ENCODE measurements around the gene PCBP3. TPM values are rescaled to one million over a fixed set of nuclear protein-coding genes. Genes with fewer than 3 reads are reported as not detected.
"Not testable (repeated sequence)": the region's sequence is repeated elsewhere in the genome, so short reads cannot be mapped to it uniquely, and the experiment has no call there.

Gene PCBP3
- total and polyA plus RNA-seq, 3 experiments from 2014 or later = 0.31 to 0.38 (median 0.35) TPM

GRCh38 chr21:45849651-45850050 lies 206.1 kb downstream of the PCBP3 start:
- no peak for DNase-seq
- Mint-ChIP-seq H3K4me1 (no peaks in the 10 kb centered on the region), H3K36me3 (no peaks in the 10 kb centered on the region), H3K27ac (no peak overlapping the region), H3K9me3 (no peaks in the 10 kb centered on the region), H3K4me3 (no peak overlapping the region), H3K27me3 (peaks cover 19 to 59% of the 10 kb centered on the region in 2 donors)
- POLR2A ChIA-PET = no interaction called here
- Histone ChIP-seq H3K4me3 (ENCODE audit: low read length) (no peak overlapping the region), H3K4me1 (ENCODE audit: insufficient read depth, low read length) (no peaks in the 10 kb centered on the region), H3K27me3 (ENCODE audit: insufficient read depth, low read length, poor library complexity, severe bottlenecking) (no peaks in the 10 kb centered on the region), H3K27ac (ENCODE audit: low read depth, low read length) (no peak overlapping the region), H3K36me3 (ENCODE audit: insufficient read depth, low read length) (no peaks in the 10 kb centered on the region), H3K9me3 (ENCODE audit: low read length) (no peaks in the 10 kb centered on the region)
- CTCF ChIA-PET = no interaction called here

GRCh38 chr21:45850181-45850580 lies 206.7 kb downstream of the PCBP3 start:
- Mint-ChIP-seq H3K4me3 (no peak overlapping the region), H3K27me3 (peaks cover 19 to 60% of the 10 kb centered on the region in 2 donors), H3K27ac (no peak overlapping the region), H3K4me1 (no peaks in the 10 kb centered on the region), H3K9me3 (no peaks in the 10 kb centered on the region), H3K36me3 (no peaks in the 10 kb centered on the region)
- no peak for DNase-seq
- POLR2A ChIA-PET = no interaction called here
- H3K4me1 ChIP-seq (ENCODE audit: insufficient read depth, low read length) = no peaks in the 10 kb centered on the region
- H3K9me3 ChIP-seq (ENCODE audit: low read length) = no peaks in the 10 kb centered on the region
- H3K36me3 ChIP-seq (ENCODE audit: insufficient read depth, low read length) = no peaks in the 10 kb centered on the region
- H3K27ac ChIP-seq (ENCODE audit: low read depth, low read length) = no peak overlapping the region
- CTCF ChIA-PET = no interaction called here
- no peaks in the 10 kb centered on the region for H3K27me3 ChIP-seq (ENCODE audit: insufficient read depth, low read length, poor library complexity, severe bottlenecking)
- H3K4me3 ChIP-seq (ENCODE audit: low read length) = no peak overlapping the region

DNA sequence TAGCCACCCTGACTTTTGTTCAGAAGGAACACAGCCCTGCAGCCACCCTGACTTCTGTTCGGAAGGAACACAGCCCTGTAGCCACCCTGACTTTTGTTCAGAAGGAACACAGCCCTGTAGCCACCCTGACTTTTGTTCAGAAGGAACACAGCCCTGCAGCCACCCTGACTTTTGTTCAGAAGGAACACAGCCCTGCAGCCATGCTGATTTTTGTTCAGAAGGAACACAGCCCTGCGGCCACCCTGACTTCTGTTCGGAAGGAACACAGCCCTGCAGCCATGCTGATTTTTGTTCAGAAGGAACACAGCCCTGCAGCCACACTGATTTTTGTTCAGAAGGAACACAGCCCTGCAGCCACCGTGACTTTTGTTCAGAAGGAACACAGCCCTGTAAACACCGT lies 208.9 kb downstream of the PCBP3 start:
- CTCF ChIA-PET; H3K4me1 ChIP-seq (ENCODE audit: insufficient read depth, low read length); H3K4me3 ChIP-seq (ENCODE audit: low read length); POLR2A ChIA-PET; H3K27me3 ChIP-seq (ENCODE audit: insufficient read depth, low read length, poor library complexity, severe bottlenecking); H3K36me3 Mint-ChIP-seq; H3K36me3 ChIP-seq (ENCODE audit: insufficient read depth, low read length); H3K9me3 ChIP-seq (ENCODE audit: low read length); H3K27ac Mint-ChIP-seq; H3K4me3 Mint-ChIP-seq; DNase-seq; H3K4me1 Mint-ChIP-seq; H3K27ac ChIP-seq (ENCODE audit: low read depth, low read length); H3K9me3 Mint-ChIP-seq: not testable (repeated sequence)
- peaks cover 17 to 57% of the 10 kb centered on the region in 2 donors for H3K27me3 Mint-ChIP-seq

DNA sequence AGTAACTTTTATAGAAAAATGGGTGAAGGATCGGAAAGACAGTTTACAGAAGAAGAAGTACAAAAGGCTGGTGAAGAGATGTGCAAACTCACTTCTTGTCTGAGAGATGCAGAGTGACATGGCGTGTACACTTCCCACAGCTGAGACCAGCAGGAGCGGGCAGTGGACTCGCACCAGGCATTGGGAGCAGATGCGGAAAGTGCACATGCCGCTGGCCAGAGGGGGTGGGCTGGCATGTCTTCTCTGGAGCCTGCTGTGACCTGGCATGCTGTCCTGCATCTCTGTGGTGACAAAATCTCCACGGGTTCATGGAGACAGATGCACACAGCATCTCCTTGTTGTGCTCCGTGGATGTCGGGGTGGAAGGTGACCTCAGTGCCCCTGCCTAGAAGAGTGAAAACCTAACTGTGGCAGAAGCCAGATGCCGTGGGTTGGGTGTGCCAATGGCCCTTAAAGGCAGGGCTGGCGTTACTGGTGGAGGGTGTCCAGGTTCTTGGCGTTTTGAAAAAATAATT lies 209.4 kb downstream of the PCBP3 start:
- Mint-ChIP-seq H3K36me3 (no peaks in the 10 kb centered on the region), H3K9me3 (no peaks in the 10 kb centered on the region), H3K27ac (no peak overlapping the region), H3K27me3 (peaks cover 13 to 52% of the 10 kb centered on the region in 2 donors), H3K4me3 (no peak overlapping the region), H3K4me1 (no peaks in the 10 kb centered on the region)
- no peaks in the 10 kb centered on the region for H3K27me3 ChIP-seq (ENCODE audit: insufficient read depth, low read length, poor library complexity, severe bottlenecking)
- no peak overlapping the region for H3K4me3 ChIP-seq (ENCODE audit: low read length)
- POLR2A ChIA-PET = no interaction called here
- no peaks in the 10 kb centered on the region for H3K9me3 ChIP-seq (ENCODE audit: low read length)
- DNase-seq = no peak
- no peaks in the 10 kb centered on the region for H3K4me1 ChIP-seq (ENCODE audit: insufficient read depth, low read length)
- H3K36me3 ChIP-seq (ENCODE audit: insufficient read depth, low read length) = no peaks in the 10 kb centered on the region
- no peak overlapping the region for H3K27ac ChIP-seq (ENCODE audit: low read depth, low read length)
- CTCF ChIA-PET = no interaction called here

- no peak overlapping the region for H3K4me3 Mint-ChIP-seq
- no peak overlapping the region for H3K27ac Mint-ChIP-seq
- CTCF ChIA-PET = no interaction called here
- no peaks in the 10 kb centered on the region for H3K4me1 Mint-ChIP-seq
- H3K9me3 Mint-ChIP-seq = no peaks in the 10 kb centered on the region
- H3K4me3 ChIP-seq (ENCODE audit: low read length) = no peak overlapping the region
- H3K36me3 ChIP-seq (ENCODE audit: insufficient read depth, low read length) = no peaks in the 10 kb centered on the region
- peaks cover 9 to 46% of the 10 kb centered on the region in 2 donors for H3K27me3 Mint-ChIP-seq
- no peaks in the 10 kb centered on the region for H3K36me3 Mint-ChIP-seq
- H3K9me3 ChIP-seq (ENCODE audit: low read length) = no peaks in the 10 kb centered on the region
- DNase-seq = no peak
- no peaks in the 10 kb centered on the region for H3K4me1 ChIP-seq (ENCODE audit: insufficient read depth, low read length)
- no peaks in the 10 kb centered on the region for H3K27me3 ChIP-seq (ENCODE audit: insufficient read depth, low read length, poor library complexity, severe bottlenecking)
- POLR2A ChIA-PET = no interaction called here
- H3K27ac ChIP-seq (ENCODE audit: low read depth, low read length) = no peak overlapping the region
Observed at GRCh38 chr21:45853703-45854342, 210.3 kb downstream of the PCBP3 start.

DNA sequence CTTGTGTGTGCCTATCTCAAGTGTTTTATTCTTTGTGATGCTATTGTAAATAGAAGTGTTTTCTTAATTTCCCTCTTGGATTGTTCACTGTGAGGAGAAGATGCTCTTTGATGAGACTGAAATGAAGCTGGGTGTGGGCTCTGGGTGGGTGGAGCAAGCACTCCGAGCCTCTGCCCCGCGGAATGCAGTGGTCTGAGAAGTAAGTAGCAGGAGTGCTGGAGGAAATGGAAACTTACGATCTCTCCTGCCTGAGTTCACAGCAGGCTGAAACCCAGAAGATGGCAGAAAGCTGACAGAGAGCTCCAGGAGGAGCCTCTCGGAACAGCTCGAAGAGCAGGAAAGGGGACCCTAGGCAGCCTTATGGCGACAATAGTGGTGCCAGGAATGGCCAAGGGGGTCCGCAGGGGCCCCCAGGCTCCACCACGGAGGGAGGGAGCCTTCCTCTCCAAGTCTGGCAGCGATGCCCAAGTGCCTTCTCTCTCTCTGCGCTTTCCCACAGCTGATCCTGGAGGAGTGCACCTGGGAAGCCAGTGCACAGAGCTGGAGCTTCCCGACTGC lies 211.2 kb downstream of the PCBP3 start:
- CTCF ChIA-PET = no interaction called here
- H3K36me3 ChIP-seq (ENCODE audit: insufficient read depth, low read length) = no peaks in the 10 kb centered on the region
- no peaks in the 10 kb centered on the region for H3K27me3 ChIP-seq (ENCODE audit: insufficient read depth, low read length, poor library complexity, severe bottlenecking)
- Mint-ChIP-seq H3K4me1 (no peaks in the 10 kb centered on the region), H3K27ac (no peak overlapping the region), H3K27me3 (peaks cover 9 to 43% of the 10 kb centered on the region in 2 donors), H3K36me3 (no peaks in the 10 kb centered on the region), H3K9me3 (no peaks in the 10 kb centered on the region), H3K4me3 (no peak overlapping the region)
- POLR2A ChIA-PET = no interaction called here
- no peak for DNase-seq
- no peak overlapping the region for H3K27ac ChIP-seq (ENCODE audit: low read depth, low read length)
- no peaks in the 10 kb centered on the region for H3K4me1 ChIP-seq (ENCODE audit: insufficient read depth, low read length)
- H3K4me3 ChIP-seq (ENCODE audit: low read length) = no peak overlapping the region
- H3K9me3 ChIP-seq (ENCODE audit: low read length) = no peaks in the 10 kb centered on the region

- no peaks in the 10 kb centered on the region for H3K4me1 ChIP-seq (ENCODE audit: insufficient read depth, low read length)
- DNase-seq = no peak
- Mint-ChIP-seq H3K36me3 (no peaks in the 10 kb centered on the region), H3K4me1 (no peaks in the 10 kb centered on the region), H3K27ac (no peak overlapping the region), H3K9me3 (no peaks in the 10 kb centered on the region), H3K27me3 (peaks cover 9 to 37% of the 10 kb centered on the region in 2 donors), H3K4me3 (no peak overlapping the region)
- no peaks in the 10 kb centered on the region for H3K36me3 ChIP-seq (ENCODE audit: insufficient read depth, low read length)
- H3K27ac ChIP-seq (ENCODE audit: low read depth, low read length) = no peak overlapping the region
- CTCF ChIA-PET = no interaction called here
- H3K4me3 ChIP-seq (ENCODE audit: low read length) = no peak overlapping the region
- no peaks in the 10 kb centered on the region for H3K9me3 ChIP-seq (ENCODE audit: low read length)
- POLR2A ChIA-PET = no interaction called here
- H3K27me3 ChIP-seq (ENCODE audit: insufficient read depth, low read length, poor library complexity, severe bottlenecking) = no peaks in the 10 kb centered on the region
Observed at GRCh38 chr21:45855248-45855811, 211.8 kb downstream of the PCBP3 start.

- no peak overlapping the region for H3K27ac ChIP-seq (ENCODE audit: low read depth, low read length)
- no peaks in the 10 kb centered on the region for H3K4me1 ChIP-seq (ENCODE audit: insufficient read depth, low read length)
- Mint-ChIP-seq H3K4me1 (no peaks in the 10 kb centered on the region), H3K27ac (no peak overlapping the region), H3K36me3 (no peaks in the 10 kb centered on the region), H3K27me3 (peaks cover 9 to 30% of the 10 kb centered on the region in 2 donors), H3K4me3 (no peak overlapping the region), H3K9me3 (no peaks in the 10 kb centered on the region)
- H3K36me3 ChIP-seq (ENCODE audit: insufficient read depth, low read length) = no peaks in the 10 kb centered on the region
- DNase-seq = no peak
- H3K4me3 ChIP-seq (ENCODE audit: low read length) = no peak overlapping the region
- H3K27me3 ChIP-seq (ENCODE audit: insufficient read depth, low read length, poor library complexity, severe bottlenecking) = no peaks in the 10 kb centered on the region
- ChIA-PET POLR2A (no interaction called here), CTCF (no interaction called here)
- H3K9me3 ChIP-seq (ENCODE audit: low read length) = no peaks in the 10 kb centered on the region
Observed at GRCh38 chr21:45856442-45856841, 212.9 kb downstream of the PCBP3 start.
